Thoracic aorta (tissue), 2 donors: Measurements from ENCODE around the gene STAT4. TPM values are rescaled to one million over a fixed set of nuclear protein-coding genes. Genes with fewer than 3 reads are reported as not detected.
A peak's percentile ranks its signal among the peaks of the same experiment; 100 is the strongest.

Experiments
- ATAC-seq: fragments of 150-250 bp; one replicate; pipeline ENCODE4 v1.8.0; 2017; ENCODE audit warnings: low read depth; ENCODE audit not compliant: insufficient number of reproducible peaks, low FRiP score
- DNase-seq: peaks from one replicate; pipeline ENCODE4 v3.0.0-alpha.2; 2020; ENCODE audit warnings: low spot score
- H3K27ac ChIP-seq, 2 donors: fragments of 200-600 bp; sonication (generic); 1 replicate in 1 of 2; 2 replicates in 1 of 2; pipeline ENCODE4 v1.5.1; 2016; ENCODE audit warnings: mild to moderate bottlenecking in 2 of 2, moderate library complexity in 2 of 2
- H3K27me3 ChIP-seq: fragments of 200-600 bp; sonication (generic); replicated peaks from 2 replicates; pipeline ENCODE4 v1.6.0; 2016; ENCODE audit warnings: mild to moderate bottlenecking; ENCODE audit not compliant: insufficient read depth
- H3K36me3 ChIP-seq: fragments of 200-600 bp; sonication (generic); one replicate; pipeline ENCODE4 v1.5.1; 2016
- H3K4me1 ChIP-seq, 2 donors: fragments of 200-600 bp; sonication (generic); 1 replicate in 1 of 2; 2 replicates in 1 of 2; pipeline versions ENCODE4 v1.5.1 to v1.6.0; 2016; ENCODE audit warnings: low read depth in 2 of 2, mild to moderate bottlenecking in 1 of 2; ENCODE audit not compliant: control insufficient read depth in 1 of 2
- H3K4me3 ChIP-seq: fragments of 200-600 bp; sonication (generic); 2 replicates; pipeline ENCODE4 v1.5.1; 2016; ENCODE audit warnings: mild to moderate bottlenecking
- H3K9me3 ChIP-seq: fragments of 200-600 bp; sonication (generic); 2 replicates; pipeline ENCODE4 v1.5.1; 2016
- CTCF ChIP-seq: fragments of 200-600 bp; sonication (generic); IDR thresholded peaks from one replicate; pipeline ENCODE4 v1.5.1; 2019; ENCODE audit warnings: antibody characterized with exemption
- total RNA-seq, 2 donors: library from RNA; depleted of rRNA; stranded (reverse); fragments of >200 nt; gene quantifications; one replicate each; pipeline versions ENCODE4 v1.1.0 to v1.2.3, GENCODE V29; 2016

The STAT4 gene
- total RNA-seq, 2 donors from 2014 or later = 2.7 to 6.6 TPM

- H3K4me3 ChIP-seq = no peak overlapping the region
- H3K36me3 ChIP-seq = no peaks in the 10 kb centered on the region
- DNase-seq = no peak
- ATAC-seq = no peak
- H3K4me1 ChIP-seq = peaks cover 0 to 46% of the 10 kb centered on the region in 2 donors
- no peak overlapping the region for H3K27ac ChIP-seq
- H3K27me3 ChIP-seq = no peaks in the 10 kb centered on the region
- no peak for TF ChIP-seq CTCF
- no peaks in the 10 kb centered on the region for H3K9me3 ChIP-seq
Observed at GRCh38 chr2:191184457-191184856, 33.7 kb upstream of the STAT4 start.

- Histone ChIP-seq H3K4me1 (peaks cover 4 to 52% of the 10 kb centered on the region in 2 donors), H3K4me3 (no peak overlapping the region), H3K27ac (peak overlapping the region in 1 of 2 donors; percentile 7), H3K36me3 (no peaks in the 10 kb centered on the region), H3K9me3 (no peaks in the 10 kb centered on the region), H3K27me3 (no peaks in the 10 kb centered on the region)
- DNase-seq (no peak), ATAC-seq (no peak)
- TF ChIP-seq CTCF = no peak
Observed at GRCh38 chr2:191183516-191183915, 32.7 kb upstream of the STAT4 start.

GRCh38 chr2:191183081-191183480, 32.3 kb upstream of the STAT4 start:
- Histone ChIP-seq H3K4me3 (no peak overlapping the region), H3K9me3 (no peaks in the 10 kb centered on the region), H3K36me3 (no peaks in the 10 kb centered on the region), H3K4me1 (peaks cover 4 to 55% of the 10 kb centered on the region in 2 donors), H3K27me3 (no peaks in the 10 kb centered on the region), H3K27ac (peak overlapping the region in 1 of 2 donors; percentile 7)
- TF ChIP-seq CTCF = no peak
- ATAC-seq (no peak), DNase-seq (no peak)

- no peaks in the 10 kb centered on the region for H3K9me3 ChIP-seq
- no peaks in the 10 kb centered on the region for H3K36me3 ChIP-seq
- no peak for TF ChIP-seq CTCF
- H3K27me3 ChIP-seq = no peaks in the 10 kb centered on the region
- H3K27ac ChIP-seq = no peak overlapping the region
- ATAC-seq = no peak
- no peak overlapping the region for H3K4me3 ChIP-seq
- H3K4me1 ChIP-seq = peaks cover 4 to 46% of the 10 kb centered on the region in 2 donors
- DNase-seq = no peak
Observed at GRCh38 chr2:191180713-191181112, 29.9 kb upstream of the STAT4 start.

- no peak for TF ChIP-seq CTCF
- Histone ChIP-seq H3K4me3 (no peak overlapping the region), H3K36me3 (no peaks in the 10 kb centered on the region), H3K4me1 (peaks cover 4 to 44% of the 10 kb centered on the region in 2 donors), H3K27ac (no peak overlapping the region), H3K9me3 (no peaks in the 10 kb centered on the region), H3K27me3 (no peaks in the 10 kb centered on the region)
- DNase-seq (no peak), ATAC-seq (no peak)
Observed at GRCh38 chr2:191180276-191180675, 29.5 kb upstream of the STAT4 start.
